Calu3 (cell line): ENCODE measurements around the gene HM13. TPM values are rescaled to one million over a fixed set of nuclear protein-coding genes. Genes with fewer than 3 reads are reported as not detected.
A peak's percentile ranks its signal among the peaks of the same experiment; 100 is the strongest.

ENCODE experiments used
- BruUV-seq: library from RNA; stranded (reverse); fragments of 400-500 nt; replicated peaks from 2 replicates; lab custom pipeline; 2021; lab: Mats Ljungman, UMichigan
- CTCF ChIA-PET: fragments of 300-600 bp; sonication (Branson Sonifier 250); formaldehyde crosslinking; loops from one replicate; lab custom pipeline; 2022; ENCODE audit warnings: antibody characterized with exemption; lab: Charles Lee
- DNase-seq: peaks from one replicate; pipeline ENCODE4 v3.0.0; 2022
- H3K27ac Mint-ChIP-seq: one replicate; pipeline ENCODE4 v1.8.0; 2022; ENCODE audit warnings: mixed read lengths; ENCODE audit not compliant: unreplicated experiment
- H3K27me3 Mint-ChIP-seq: one replicate; pipeline ENCODE4 v1.8.0; 2022; ENCODE audit warnings: mixed read lengths; ENCODE audit not compliant: unreplicated experiment
- H3K36me3 Mint-ChIP-seq: one replicate; pipeline ENCODE4 v1.8.0; 2022; ENCODE audit warnings: mild to moderate bottlenecking, moderate library complexity, mixed read lengths; ENCODE audit not compliant: insufficient read depth, unreplicated experiment
- H3K4me1 Mint-ChIP-seq: one replicate; pipeline ENCODE4 v1.8.0; 2022; ENCODE audit warnings: mild to moderate bottlenecking, low read depth, mixed read lengths; ENCODE audit not compliant: unreplicated experiment
- H3K4me3 Mint-ChIP-seq: one replicate; pipeline ENCODE4 v1.8.0; 2022; ENCODE audit warnings: mild to moderate bottlenecking, low read depth, moderate library complexity, mixed read lengths; ENCODE audit not compliant: unreplicated experiment
- H3K9me3 Mint-ChIP-seq: one replicate; pipeline ENCODE4 v1.8.0; 2022; ENCODE audit warnings: low read depth, mixed read lengths; ENCODE audit not compliant: unreplicated experiment
- CTCF ChIP-seq: fragments of 200-600 bp; IDR thresholded peaks from one replicate; pipeline ENCODE4 v1.8.0; 2022; ENCODE audit warnings: antibody characterized with exemption; ENCODE audit not compliant: unreplicated experiment
- intact Hi-C: fragments of 100-400 bp; cut with micrococcal nuclease; formaldehyde crosslinking; loops from one replicate; pipeline ENCODE4 v1.10.0; 2022; ENCODE audit not compliant: unreplicated experiment
- total RNA-seq: library from RNA; stranded (reverse); gene quantifications from 2 replicates; pipeline ENCODE4 v1.2.3, GENCODE V29; 2022

The HM13 gene
- total RNA-seq, 1 experiment from 2014 or later, result 342 TPM

GRCh38 chr20:31550099-31550498 lies 35.9 kb downstream of the HM13 start:
- CTCF ChIA-PET, result no interaction called here
- H3K27ac Mint-ChIP-seq, result peak overlapping the region; percentile 100
- H3K4me1 Mint-ChIP-seq, result peaks cover 36% of the 10 kb centered on the region
- no peak for DNase-seq
- no peaks in the 10 kb centered on the region for H3K9me3 Mint-ChIP-seq
- H3K27me3 Mint-ChIP-seq, result no peaks in the 10 kb centered on the region
- intact Hi-C loops, result no loop called here
- peaks cover 96% of the 10 kb centered on the region for H3K36me3 Mint-ChIP-seq
- no TSS peak for BruUV-seq
- no peak for TF ChIP-seq CTCF
- peak overlapping the region; percentile 8 for H3K4me3 Mint-ChIP-seq

GRCh38 chr20:31551163-31552081 lies 37.2 kb downstream of the HM13 start:
- Mint-ChIP-seq H3K36me3 (peaks cover 96% of the 10 kb centered on the region), H3K4me3 (no peak overlapping the region), H3K4me1 (peaks cover 36% of the 10 kb centered on the region), H3K27ac (no peak overlapping the region), H3K27me3 (no peaks in the 10 kb centered on the region), H3K9me3 (no peaks in the 10 kb centered on the region)
- BruUV-seq, result no TSS peak
- intact Hi-C loops, result no loop called here
- no peak for DNase-seq
- CTCF ChIA-PET, result interaction anchor here (0.5 to 25.3 kb wide), 3 partner anchors 9 to 59 kb away, joined by 4 to 1048 read pairs (median 6); partner anchors contain the start of gene HM13
- no peak for TF ChIP-seq CTCF

- intact Hi-C loops, result no loop called here
- Mint-ChIP-seq H3K36me3 (peaks cover 96% of the 10 kb centered on the region), H3K27me3 (no peaks in the 10 kb centered on the region), H3K4me3 (no peak overlapping the region), H3K4me1 (peaks cover 60% of the 10 kb centered on the region), H3K27ac (no peak overlapping the region), H3K9me3 (no peaks in the 10 kb centered on the region)
- BruUV-seq, result no TSS peak
- TF ChIP-seq CTCF, result no peak
- CTCF ChIA-PET, result interaction anchor here (0.6 to 25.3 kb wide), 2 partner anchors 55 to 197 kb away, joined by 3 to 1048 read pairs; no protein-coding TSS in a partner anchor
- no peak for DNase-seq
These were observed 41.0 kb downstream of the HM13 start for GRCh38 chr20:31555203-31555775.

GRCh38 chr20:31559704-31560093 lies 45.5 kb downstream of the HM13 start:
- H3K36me3 Mint-ChIP-seq, result peaks cover 100% of the 10 kb centered on the region

More at GRCh38 chr20:31559704-31560093, 45.5 kb downstream of the HM13 start:
- CTCF ChIA-PET, result interaction anchor here (0.7 to 25.3 kb wide), 11 partner anchors 8 to 75 kb away, joined by 3 to 1048 read pairs (median 11); partner anchors contain the start of genes HM13 and ID1
- Mint-ChIP-seq H3K4me3 (peak overlapping the region; percentile 49), H3K9me3 (no peaks in the 10 kb centered on the region), H3K27ac (peak overlapping the region; percentile 98), H3K27me3 (no peaks in the 10 kb centered on the region), H3K4me1 (peaks cover 55% of the 10 kb centered on the region)
- no peak for TF ChIP-seq CTCF
- BruUV-seq, result no TSS peak
- DNase-seq, result no peak
- intact Hi-C loops, result loop anchor here (1.0 to 5.0 kb wide), 3 partner anchors 33 to 163 kb away; partner anchors contain the start of gene BCL2L1
